Heart left ventricle (tissue), 13 donors: Measurements from ENCODE around the gene SUPT6H.

Source experiments
- POLR2A ChIP-seq, 2 donors: fragments of 450-650 bp; IDR thresholded peaks; one replicate each; pipeline ENCODE4 v1.6.1; 2017; ENCODE audit warnings: antibody characterized with exemption in 2 of 2, mild to moderate bottlenecking in 2 of 2, moderate library complexity in 2 of 2
- TF ChIP-seq, protein P1 (sequence below), 12 donors: fragments of 200-600 bp; sonication (generic) in 4 of 12; IDR thresholded peaks; one replicate each; pipeline versions ENCODE4 v1.5.0 to v1.8.0; 2018 to 2022; ENCODE audit warnings: antibody characterized with exemption in 12 of 12, mild to moderate bottlenecking in 5 of 12
- donor health status: ischemic (EF 13 %, LVEDD 7.1; RV severe dilation, severe dysfunction).
- donor health status: DM: no; HTN: yes; CAD: no.
- donor health status: DM: no; HTN: no; CAD: no.
- donor health status: ischemic (EF 25% LVEDD 6.9; RV normal size, moderate dysfunction).
- donor health status: ischemic (EF 25% LVEDD 5.7; RV mildly dilated, moderate dysfunction).
- donor health status: ischemic (EF 35%, LVEDD 5.7; RV mildly dilated, moderate dysfunction).
- donor health status: nonischemic (EF 11% LVEDD 7.7; RV severe dilation, severe dysfunction).
- donor health status: DM: yes; HTN: yes; CAD: no.
- donor health status: PGD.
- donor health status: ischemic (EF 29% LVEDD 5.4; RV normal size, mild dysfunction).
- donor health status: nonischemic (EF 23%, LVEDD 6.1; RV moderate dilation, normal function).

GRCh38 chr17:28657756-28658155, 4.2 kb upstream of the SUPT6H start:
- TF ChIP-seq, protein P1, sequence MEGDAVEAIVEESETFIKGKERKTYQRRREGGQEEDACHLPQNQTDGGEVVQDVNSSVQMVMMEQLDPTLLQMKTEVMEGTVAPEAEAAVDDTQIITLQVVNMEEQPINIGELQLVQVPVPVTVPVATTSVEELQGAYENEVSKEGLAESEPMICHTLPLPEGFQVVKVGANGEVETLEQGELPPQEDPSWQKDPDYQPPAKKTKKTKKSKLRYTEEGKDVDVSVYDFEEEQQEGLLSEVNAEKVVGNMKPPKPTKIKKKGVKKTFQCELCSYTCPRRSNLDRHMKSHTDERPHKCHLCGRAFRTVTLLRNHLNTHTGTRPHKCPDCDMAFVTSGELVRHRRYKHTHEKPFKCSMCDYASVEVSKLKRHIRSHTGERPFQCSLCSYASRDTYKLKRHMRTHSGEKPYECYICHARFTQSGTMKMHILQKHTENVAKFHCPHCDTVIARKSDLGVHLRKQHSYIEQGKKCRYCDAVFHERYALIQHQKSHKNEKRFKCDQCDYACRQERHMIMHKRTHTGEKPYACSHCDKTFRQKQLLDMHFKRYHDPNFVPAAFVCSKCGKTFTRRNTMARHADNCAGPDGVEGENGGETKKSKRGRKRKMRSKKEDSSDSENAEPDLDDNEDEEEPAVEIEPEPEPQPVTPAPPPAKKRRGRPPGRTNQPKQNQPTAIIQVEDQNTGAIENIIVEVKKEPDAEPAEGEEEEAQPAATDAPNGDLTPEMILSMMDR (IDR thresholded peaks at IDR 0.05), result no peak
- TF ChIP-seq POLR2A (IDR thresholded peaks at IDR 0.05), result no peak
